HG03060 (cell line): ENCODE data around the gene FILIP1L.

Source experiments
- ATAC-seq: cut with Tn5 transposase; IDR thresholded peaks from one replicate; pipeline ENCODE4 v1.9.1; 2021; ENCODE audit warnings: low read depth, moderate number of reproducible peaks; ENCODE audit not compliant: unreplicated experiment

The FILIP1L gene

GRCh38 chr3:100022506-100022905, 91.8 kb downstream of the FILIP1L start:
- ATAC-seq: no peak

- no peak for ATAC-seq
Measured at GRCh38 chr3:100020876-100021644, 93.2 kb downstream of the FILIP1L start.

GRCh38 chr3:100019719-100020118, 94.6 kb downstream of the FILIP1L start:
- no peak for ATAC-seq

GRCh38 chr3:100018806-100019205, 95.5 kb downstream of the FILIP1L start:
- ATAC-seq: no peak

- ATAC-seq: no peak
Measured at GRCh38 chr3:100010087-100010417, 104.2 kb downstream of the FILIP1L start.

DNA sequence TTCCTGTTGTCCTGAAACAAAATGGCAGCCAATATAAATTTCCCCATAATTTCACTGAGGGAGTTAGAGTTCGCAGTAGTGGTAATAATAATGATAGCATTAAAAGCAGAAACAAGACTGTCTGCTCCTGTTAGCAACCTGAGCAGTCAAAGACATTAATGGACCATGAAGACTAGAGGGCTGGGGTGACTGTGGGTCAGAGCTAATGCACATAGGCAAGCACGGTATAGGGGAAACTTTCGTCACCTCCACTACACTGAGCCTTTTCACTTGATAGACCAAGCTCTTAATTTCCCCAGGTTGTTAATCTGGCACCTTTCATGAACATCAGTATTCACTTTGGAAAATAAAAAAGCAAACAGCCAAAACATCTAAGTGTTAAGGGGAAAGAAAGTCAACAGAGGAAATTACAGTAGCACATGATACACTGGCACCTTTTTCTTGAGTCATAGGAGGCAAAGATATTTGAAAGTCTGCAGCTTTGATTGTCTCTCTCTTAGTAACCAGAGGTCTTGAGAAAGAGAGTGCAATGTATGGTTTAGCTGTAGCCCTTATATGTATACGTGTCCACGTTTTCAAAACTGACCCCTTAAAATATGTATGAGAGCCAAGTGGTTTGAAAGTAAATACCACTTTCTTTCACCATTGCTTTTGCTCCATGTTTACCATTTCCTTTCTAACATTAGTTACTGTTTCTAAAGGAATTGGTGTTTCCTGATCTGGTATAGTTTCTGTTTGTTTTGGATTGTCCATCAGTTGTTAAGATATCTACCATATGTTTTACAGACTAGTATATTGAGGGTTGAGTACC, 104.8 kb downstream of the FILIP1L start:
- no peak for ATAC-seq

GRCh38 chr3:100008081-100008698, 106.1 kb downstream of the FILIP1L start:
- no peak for ATAC-seq

DNA sequence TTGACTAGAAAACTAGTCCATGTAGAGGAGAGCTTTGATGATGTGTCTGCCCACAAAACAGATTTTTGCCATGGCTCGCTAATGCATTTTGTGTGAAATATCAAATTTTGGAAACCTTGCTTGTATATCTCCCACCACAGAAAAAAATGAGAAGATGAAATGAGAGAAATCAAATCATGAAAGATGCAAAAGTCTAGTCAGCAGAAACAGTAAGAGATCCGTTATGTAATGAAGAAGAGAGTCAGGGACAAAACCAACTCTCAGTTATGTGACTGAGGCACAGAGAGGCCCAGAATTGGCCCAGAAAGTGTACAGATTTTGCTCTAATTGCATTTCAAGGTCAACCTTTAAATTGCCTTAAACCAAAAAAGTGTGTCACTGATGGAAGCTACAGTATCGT, 107.0 kb downstream of the FILIP1L start:
- ATAC-seq: no peak

GRCh38 chr3:100006570-100007271, 107.6 kb downstream of the FILIP1L start:
- ATAC-seq: no peak

DNA sequence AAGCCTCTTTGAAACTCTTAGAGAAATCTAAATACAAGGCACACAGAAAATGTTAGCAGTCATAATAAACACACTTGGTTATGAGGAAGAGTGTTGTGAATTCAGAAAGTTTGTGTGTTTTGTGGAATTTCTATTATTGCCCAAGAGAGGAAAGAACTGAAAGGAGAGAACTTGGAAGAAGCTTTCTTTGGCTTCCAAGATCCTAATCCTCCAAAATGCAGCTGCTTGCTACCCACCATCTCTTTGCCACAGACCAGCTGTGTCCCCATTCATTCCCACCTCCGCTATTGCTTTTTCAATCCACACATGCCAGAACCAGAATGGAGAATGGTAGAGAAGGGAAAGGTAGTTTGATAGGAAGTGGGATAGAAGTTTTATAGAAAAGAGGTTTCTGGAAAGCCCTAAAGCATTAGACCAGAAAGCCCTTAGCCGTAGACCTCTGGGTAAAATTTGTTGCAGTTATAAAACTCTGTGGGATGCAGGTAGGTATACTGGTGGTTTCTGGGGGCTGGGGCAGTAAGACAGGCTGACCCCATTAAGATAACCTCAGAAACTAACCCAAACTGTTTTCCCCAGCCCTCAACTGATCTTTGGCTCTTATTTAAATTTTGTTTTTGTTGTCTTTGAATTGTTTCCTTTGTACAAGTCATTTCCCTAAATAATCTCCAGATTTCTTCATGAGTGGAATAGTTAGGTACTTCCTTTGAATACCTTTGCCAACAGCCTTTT, 108.5 kb downstream of the FILIP1L start:
- no peak for ATAC-seq

- no peak for ATAC-seq
Measured at GRCh38 chr3:100004931-100005330, 109.4 kb downstream of the FILIP1L start.

DNA sequence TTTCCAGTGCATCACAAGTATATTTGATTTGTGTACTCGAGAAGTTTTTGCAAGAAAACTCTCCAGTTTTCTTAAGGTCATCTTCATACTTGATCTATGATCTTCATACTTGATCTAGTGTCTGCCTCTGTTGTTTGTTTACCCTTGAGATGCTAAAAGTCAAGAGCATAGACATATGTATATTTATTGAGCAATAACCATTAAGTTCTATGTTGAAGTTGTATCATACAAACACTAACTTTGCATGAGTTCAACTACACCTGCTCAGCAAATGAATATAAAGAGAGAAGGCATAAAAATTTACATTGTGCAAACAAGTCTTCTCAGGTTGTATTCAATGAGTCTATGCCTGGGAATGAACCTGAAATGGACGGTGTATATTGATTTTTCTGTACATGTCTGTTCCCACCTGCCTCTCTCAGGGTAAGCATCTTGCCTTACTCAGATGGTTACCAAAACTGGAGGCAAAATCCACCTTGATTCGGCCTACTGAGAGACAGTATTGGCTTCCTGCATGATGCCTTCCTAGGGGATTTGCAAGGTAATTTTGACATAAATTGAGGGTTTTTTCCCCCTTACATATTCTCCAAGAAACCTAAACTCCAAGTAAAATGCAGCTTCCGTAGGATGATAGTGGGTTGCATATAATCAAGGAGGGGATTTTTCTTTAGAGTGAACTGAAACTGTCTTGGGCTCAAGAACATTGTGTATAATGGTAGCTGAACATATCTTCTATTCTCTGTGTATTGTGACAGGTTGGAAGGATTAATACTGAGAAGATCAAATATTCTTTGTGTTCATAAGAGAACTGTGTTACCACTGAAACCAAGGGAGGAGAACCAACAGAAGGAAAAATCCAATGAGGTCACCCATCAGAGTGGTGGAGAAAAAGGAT, 110.4 kb downstream of the FILIP1L start:
- no peak for ATAC-seq

- no peak for ATAC-seq
Measured at GRCh38 chr3:100002599-100003350, 111.5 kb downstream of the FILIP1L start.

GRCh38 chr3:100001526-100002270, 112.6 kb downstream of the FILIP1L start:
- no peak for ATAC-seq

GRCh38 chr3:100001083-100001482, 113.2 kb downstream of the FILIP1L start:
- no peak for ATAC-seq

DNA sequence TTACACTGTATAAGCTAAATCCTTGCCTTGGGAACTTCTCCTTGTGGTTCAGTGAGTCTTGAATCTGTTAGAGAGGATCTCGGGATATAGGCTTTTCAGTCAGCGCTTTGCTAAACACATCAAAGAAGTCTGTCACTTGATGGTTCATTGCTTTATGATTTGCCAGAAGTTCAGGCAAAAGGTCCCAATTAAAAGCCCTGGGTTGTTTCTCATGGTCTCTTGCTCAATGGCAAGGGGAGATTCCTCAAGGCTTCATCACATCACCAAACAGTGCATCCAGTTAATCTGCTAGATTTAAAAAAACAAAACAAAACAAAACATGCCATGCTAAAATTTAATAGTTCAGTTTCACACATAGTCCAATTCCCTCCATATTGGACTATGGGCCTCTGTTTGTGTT, 114.8 kb downstream of the FILIP1L start:
- no peak for ATAC-seq

GRCh38 chr3:99997293-99997692, 117.0 kb downstream of the FILIP1L start:
- ATAC-seq: no peak

- ATAC-seq: no peak
Measured at GRCh38 chr3:99990179-99990578, 124.1 kb downstream of the FILIP1L start.
